Measurements from ENCODE around the gene SFSWAP.

DNA sequence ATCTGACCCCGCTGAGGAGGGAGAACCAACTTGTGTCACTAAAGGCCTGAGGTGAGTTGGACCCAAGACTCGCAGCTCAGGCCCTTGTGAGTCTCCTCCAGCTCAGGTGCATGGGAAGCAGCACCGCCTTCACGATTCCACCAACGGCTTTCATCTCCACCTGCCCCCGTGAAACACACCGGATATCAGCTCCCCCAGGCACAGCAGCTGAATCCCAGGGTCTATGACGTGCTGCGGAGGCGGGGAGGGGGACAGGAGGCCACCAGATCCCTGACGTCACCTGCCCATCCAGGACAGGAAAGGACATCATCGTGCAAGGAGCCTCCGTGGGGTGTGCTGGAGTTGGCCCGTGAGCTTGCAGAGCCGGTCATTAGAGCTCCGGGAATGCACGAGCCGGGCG, 18.5 kb upstream of the SFSWAP start:
- no peak for TF ChIP-seq CTCF (IDR thresholded peaks at IDR 0.05; ENCODE audit: insufficient read depth, low read length)
- TF ChIP-seq REST (IDR thresholded peaks at IDR 0.05; ENCODE audit: insufficient replicate concordance, low read depth) = no peak

Data from HL-60 (cell line).